COR-L47 (cell line): ENCODE data around the gene PDGFRB.

ENCODE experiments used
- DNase-seq: peaks from one replicate; lab custom pipeline; 2025; lab: John Stamatoyannopoulos, UW

Gene PDGFRB

GRCh38 chr5:150155258-150156026, at the start of gene PDGFRB:
TSS of gene PDGFRB (minus strand) at chr5:150155845. CDS start at chr5:150137047, 18,798 bp downstream.
- DNase-seq, result peak; percentile 39

GRCh38 chr5:150204590-150204960, 48.9 kb upstream of the PDGFRB start:
- DNase-seq, result no peak

GRCh38 chr5:150203832-150204589, 48.4 kb upstream of the PDGFRB start:
- no peak for DNase-seq

GRCh38 chr5:150202501-150202900, 46.9 kb upstream of the PDGFRB start:
- DNase-seq, result no peak

GRCh38 chr5:150197476-150197875, 41.8 kb upstream of the PDGFRB start:
- no peak for DNase-seq

- DNase-seq, result no peak
Measured at GRCh38 chr5:150196986-150197385, 41.3 kb upstream of the PDGFRB start.

GRCh38 chr5:150196514-150196913, 40.9 kb upstream of the PDGFRB start:
- no peak for DNase-seq

- no peak for DNase-seq
Measured at GRCh38 chr5:150195736-150196485, 40.3 kb upstream of the PDGFRB start.

- DNase-seq, result no peak
Measured at GRCh38 chr5:150192462-150192861, 36.8 kb upstream of the PDGFRB start.

GRCh38 chr5:150190987-150191386, 35.3 kb upstream of the PDGFRB start:
- no peak for DNase-seq

GRCh38 chr5:150190503-150190979, 34.9 kb upstream of the PDGFRB start:
- no peak for DNase-seq

- no peak for DNase-seq
Measured at GRCh38 chr5:150189728-150190502, 34.3 kb upstream of the PDGFRB start, which contains the start of gene SLC6A7. TSS of gene SLC6A7 (plus strand) at chr5:150190062. CDS start at chr5:150190328, 266 bp downstream.

GRCh38 chr5:150189326-150189725, 33.7 kb upstream of the PDGFRB start:
- DNase-seq, result no peak

- DNase-seq, result no peak
Measured at GRCh38 chr5:150188146-150188842, 32.6 kb upstream of the PDGFRB start.

- no peak for DNase-seq
Measured at GRCh38 chr5:150186897-150187296, 31.3 kb upstream of the PDGFRB start.

GRCh38 chr5:150186137-150186536, 30.5 kb upstream of the PDGFRB start:
- DNase-seq, result no peak

- DNase-seq, result no peak
Measured at GRCh38 chr5:150184990-150185912, 29.6 kb upstream of the PDGFRB start.

GRCh38 chr5:150184006-150184405, 28.4 kb upstream of the PDGFRB start:
- DNase-seq, result no peak

GRCh38 chr5:150183436-150183835, 27.8 kb upstream of the PDGFRB start:
- no peak for DNase-seq

- no peak for DNase-seq
Measured at GRCh38 chr5:150182774-150183173, 27.1 kb upstream of the PDGFRB start.
